Dedifferentiated amniotic fluid mesenchymal stem cell (primary cell): ENCODE results near the gene CYB5R4.
"Not testable (repeated sequence)": the region's sequence is repeated elsewhere in the genome, so short reads cannot be mapped to it uniquely, and the experiment has no call there.

Source experiments
- DNase-seq: peaks from one replicate; pipeline ENCODE4 v3.0.0-alpha.2; 2016; ENCODE audit errors: extremely low spot score

CYB5R4 gene

GRCh38 chr6:83911278-83911677 is 51.8 kb downstream of the CYB5R4 start:
- DNase-seq, result no peak

- DNase-seq, result no peak
Measured at GRCh38 chr6:83914953-83915352, 55.5 kb downstream of the CYB5R4 start.

GRCh38 chr6:83917001-83917400 is 57.5 kb downstream of the CYB5R4 start:
- DNase-seq, result no peak

- no peak for DNase-seq
Measured at GRCh38 chr6:83920017-83920416, 60.5 kb downstream of the CYB5R4 start.

GRCh38 chr6:83921315-83921714 is 61.8 kb downstream of the CYB5R4 start:
- no peak for DNase-seq

- DNase-seq, result no peak
Measured at GRCh38 chr6:83927470-83927869, 68.0 kb downstream of the CYB5R4 start.

- no peak for DNase-seq
Measured at GRCh38 chr6:83928286-83928685, 68.8 kb downstream of the CYB5R4 start.

GRCh38 chr6:83946201-83946833 is 86.8 kb downstream of the CYB5R4 start:
- not testable (repeated sequence) for DNase-seq

GRCh38 chr6:83947983-83948382 is 88.5 kb downstream of the CYB5R4 start:
- DNase-seq, result not testable (repeated sequence)

GRCh38 chr6:83948851-83949250 is 89.4 kb downstream of the CYB5R4 start:
- DNase-seq, result no peak

- DNase-seq, result not testable (repeated sequence)
Measured at GRCh38 chr6:83951423-83951822, 91.9 kb downstream of the CYB5R4 start.

GRCh38 chr6:83952830-83953229 is 93.3 kb downstream of the CYB5R4 start:
- DNase-seq, result no peak

- DNase-seq, result no peak
Measured at GRCh38 chr6:83954371-83954770, 94.9 kb downstream of the CYB5R4 start.

- DNase-seq, result no peak
Measured at GRCh38 chr6:83958241-83958685, 98.8 kb downstream of the CYB5R4 start.

GRCh38 chr6:83960664-83961063 is 101.2 kb downstream of the CYB5R4 start:
- DNase-seq, result no peak

GRCh38 chr6:83962582-83962981 is 103.1 kb downstream of the CYB5R4 start:
- DNase-seq, result no peak

- DNase-seq, result no peak
Measured at GRCh38 chr6:83966539-83966938, 107.0 kb downstream of the CYB5R4 start.

- DNase-seq, result no peak
Measured at GRCh38 chr6:83970582-83970981, 111.1 kb downstream of the CYB5R4 start.

- DNase-seq, result no peak
Measured at GRCh38 chr6:83974409-83975050, 115.0 kb downstream of the CYB5R4 start.

GRCh38 chr6:83976037-83976755 is 116.7 kb downstream of the CYB5R4 start:
- DNase-seq, result no peak

- DNase-seq, result no peak
Measured at GRCh38 chr6:83976871-83977270, 117.4 kb downstream of the CYB5R4 start.

GRCh38 chr6:83978324-83978734 is 118.8 kb downstream of the CYB5R4 start:
- DNase-seq, result no peak

GRCh38 chr6:83978997-83979396 is 119.5 kb downstream of the CYB5R4 start:
- DNase-seq, result no peak
